Neural cell (in vitro differentiated cells): ENCODE results near the gene CPVL. TPM values are rescaled to one million over a fixed set of nuclear protein-coding genes. Genes with fewer than 3 reads are reported as not detected.
A peak's percentile ranks its signal among the peaks of the same experiment; 100 is the strongest.

Source experiments
- H2AFZ ChIP-seq: fragments of 200-600, 300-800 bp; sonication (generic), shearing (Covaris generic); 2 replicates; pipeline ENCODE4 v1.6.0; 2014; ENCODE audit warnings: low read depth, mild to moderate bottlenecking, antibody characterized with exemption, low read length, moderate library complexity
- H3F3A ChIP-seq: fragments of 200-600 bp; shearing (Covaris generic); 2 replicates; pipeline ENCODE4 v1.6.1; 2016; ENCODE audit warnings: mild to moderate bottlenecking, moderate library complexity, mixed read lengths, antibody characterized with exemption, low read length; ENCODE audit not compliant: insufficient read depth, poor library complexity, severe bottlenecking
- H3K27ac ChIP-seq: fragments of 200-600, 300-800 bp; sonication (generic), shearing (Covaris generic); 2 replicates; pipeline ENCODE4 v1.5.1; 2014; ENCODE audit warnings: mild to moderate bottlenecking, low read length, moderate library complexity
- H3K27me3 ChIP-seq: fragments of 300-800, 200-600 bp; sonication (generic), shearing (Covaris generic); 2 replicates; pipeline ENCODE4 v1.6.0; 2014; ENCODE audit warnings: mild to moderate bottlenecking, low read depth, low read length, moderate library complexity; ENCODE audit not compliant: insufficient read depth
- H3K36me3 ChIP-seq: fragments of 300-800, 200-600 bp; sonication (generic), shearing (Covaris generic); 2 replicates; pipeline ENCODE4 v1.5.1; 2014; ENCODE audit warnings: mild to moderate bottlenecking, antibody characterized with exemption, low read length, moderate library complexity; ENCODE audit not compliant: insufficient read depth
- H3K4me2 ChIP-seq: fragments of 300-800, 200-600 bp; sonication (generic), shearing (Covaris generic); 2 replicates; pipeline ENCODE4 v1.6.0; 2014; ENCODE audit warnings: mild to moderate bottlenecking, low read length
- H3K4me3 ChIP-seq: fragments of 300-800, 200-600 bp; sonication (generic), shearing (Covaris generic); 2 replicates; pipeline ENCODE4 v1.5.1; 2014; ENCODE audit warnings: mild to moderate bottlenecking, low read length, moderate library complexity
- H3K79me2 ChIP-seq: fragments of 200-600 bp; shearing (Covaris generic); replicated peaks from 2 replicates; pipeline ENCODE4 v1.6.0; 2014; ENCODE audit warnings: mild to moderate bottlenecking, low read length, moderate library complexity; ENCODE audit not compliant: insufficient read depth
- H3K9ac ChIP-seq: fragments of 300-800, 200-600 bp; sonication (generic), shearing (Covaris generic); 2 replicates; pipeline ENCODE4 v1.6.1; 2016; ENCODE audit warnings: mild to moderate bottlenecking, low read length, mixed read lengths
- H3K9me2 ChIP-seq: fragments of 200-600 bp; shearing (Covaris generic); 2 replicates; pipeline ENCODE4 v1.6.1; 2016; ENCODE audit warnings: mild to moderate bottlenecking, low read length, mixed read lengths; ENCODE audit not compliant: insufficient read depth
- H3K9me3 ChIP-seq: fragments of 200-600, 300-800 bp; sonication (generic), shearing (Covaris generic); 2 replicates; pipeline ENCODE4 v1.6.1; 2016; ENCODE audit warnings: mild to moderate bottlenecking, mixed run types, low read length, moderate library complexity, mixed read lengths
- H4K20me1 ChIP-seq: fragments of 200-600 bp; shearing (Covaris generic); 2 replicates; pipeline ENCODE4 v1.6.1; 2016; ENCODE audit warnings: mild to moderate bottlenecking, mixed run types; ENCODE audit not compliant: insufficient read depth
- EP300 ChIP-seq: fragments of 450-650 bp; conservative IDR thresholded peaks from 2 replicates; pipeline ENCODE4 v1.6.1; 2014; ENCODE audit warnings: antibody characterized with exemption, mild to moderate bottlenecking, moderate library complexity; ENCODE audit not compliant: poor library complexity, severe bottlenecking
- EZH2 ChIP-seq: fragments of 200-600, 300-800 bp; shearing (Covaris generic), sonication (generic); IDR thresholded peaks from 2 replicates; pipeline ENCODE4 v1.6.1; 2014; ENCODE audit warnings: antibody characterized with exemption, low read length, borderline replicate concordance, mild to moderate bottlenecking; ENCODE audit not compliant: insufficient read depth, poor library complexity, severe bottlenecking
- MXI1 ChIP-seq: fragments of 450-650 bp; conservative IDR thresholded peaks from 2 replicates; pipeline ENCODE4 v1.6.1; 2014; ENCODE audit warnings: antibody characterized with exemption, mild to moderate bottlenecking; ENCODE audit not compliant: poor library complexity, severe bottlenecking
- POLR2AphosphoS5 ChIP-seq: IDR thresholded peaks from 2 replicates; pipeline ENCODE4 v1.6.1; 2012
- RAD21 ChIP-seq: fragments of 450-650 bp; conservative IDR thresholded peaks from 2 replicates; pipeline ENCODE4 v1.6.1; 2014; ENCODE audit warnings: antibody characterized with exemption, mild to moderate bottlenecking, moderate library complexity
- SMC3 ChIP-seq: fragments of 450-650 bp; conservative IDR thresholded peaks from 2 replicates; pipeline ENCODE4 v1.6.1; 2014; ENCODE audit warnings: antibody characterized with exemption, mild to moderate bottlenecking, moderate library complexity; ENCODE audit not compliant: poor library complexity
- TAF1 ChIP-seq: IDR thresholded peaks from 2 replicates; pipeline ENCODE4 v1.6.1; 2012; ENCODE audit warnings: low read depth
- polyA plus RNA-seq: library from polyadenylated mRNA; depleted of rRNA; stranded (reverse); fragments of >200 nt; gene quantifications from 2 replicates; pipeline ENCODE4 v1.2.3, GENCODE V29; 2014
- TF ChIP-seq, protein P1 (sequence below): fragments of 450-650 bp; IDR thresholded peaks from 2 replicates; pipeline ENCODE4 v1.5.1; 2014; ENCODE audit warnings: antibody characterized with exemption, mild to moderate bottlenecking, moderate library complexity; ENCODE audit not compliant: poor library complexity, severe bottlenecking
- TF ChIP-seq, protein P2 (sequence below): IDR thresholded peaks from 2 replicates; pipeline ENCODE4 v1.6.1; 2012; ENCODE audit warnings: borderline replicate concordance

The CPVL gene
- polyA plus RNA-seq, 1 donor from 2014 or later = 13.0 TPM

DNA sequence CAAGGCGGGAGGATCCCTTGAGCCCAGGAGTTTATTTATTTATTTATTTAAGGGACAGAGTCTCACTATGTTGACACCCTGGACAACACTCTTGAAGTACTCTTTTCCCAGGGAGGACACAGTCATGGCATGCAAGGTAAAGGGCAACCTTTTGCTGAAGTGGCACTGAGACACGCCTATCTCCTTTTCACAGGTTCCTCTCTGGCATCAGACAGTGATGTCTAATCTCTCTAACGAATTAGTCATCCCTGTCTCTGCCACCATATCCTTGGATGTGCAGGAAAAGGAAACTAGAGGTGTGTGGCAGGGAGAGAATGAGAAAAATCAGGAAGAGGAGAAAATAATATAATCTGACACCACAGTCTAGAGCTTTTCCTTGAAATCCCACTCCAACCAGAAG lies 19.5 kb downstream of the CPVL start:
- H3K9me2 ChIP-seq = no peaks in the 10 kb centered on the region
- no peaks in the 10 kb centered on the region for H3K36me3 ChIP-seq
- no peaks in the 10 kb centered on the region for H3K9me3 ChIP-seq
- H3K4me2 ChIP-seq = no peak overlapping the region
- TF ChIP-seq SMC3 = no peak
- TF ChIP-seq, protein P1, sequence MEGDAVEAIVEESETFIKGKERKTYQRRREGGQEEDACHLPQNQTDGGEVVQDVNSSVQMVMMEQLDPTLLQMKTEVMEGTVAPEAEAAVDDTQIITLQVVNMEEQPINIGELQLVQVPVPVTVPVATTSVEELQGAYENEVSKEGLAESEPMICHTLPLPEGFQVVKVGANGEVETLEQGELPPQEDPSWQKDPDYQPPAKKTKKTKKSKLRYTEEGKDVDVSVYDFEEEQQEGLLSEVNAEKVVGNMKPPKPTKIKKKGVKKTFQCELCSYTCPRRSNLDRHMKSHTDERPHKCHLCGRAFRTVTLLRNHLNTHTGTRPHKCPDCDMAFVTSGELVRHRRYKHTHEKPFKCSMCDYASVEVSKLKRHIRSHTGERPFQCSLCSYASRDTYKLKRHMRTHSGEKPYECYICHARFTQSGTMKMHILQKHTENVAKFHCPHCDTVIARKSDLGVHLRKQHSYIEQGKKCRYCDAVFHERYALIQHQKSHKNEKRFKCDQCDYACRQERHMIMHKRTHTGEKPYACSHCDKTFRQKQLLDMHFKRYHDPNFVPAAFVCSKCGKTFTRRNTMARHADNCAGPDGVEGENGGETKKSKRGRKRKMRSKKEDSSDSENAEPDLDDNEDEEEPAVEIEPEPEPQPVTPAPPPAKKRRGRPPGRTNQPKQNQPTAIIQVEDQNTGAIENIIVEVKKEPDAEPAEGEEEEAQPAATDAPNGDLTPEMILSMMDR = no peak
- TF ChIP-seq POLR2AphosphoS5 = no peak
- no peak for TF ChIP-seq EZH2
- TF ChIP-seq, protein P2, sequence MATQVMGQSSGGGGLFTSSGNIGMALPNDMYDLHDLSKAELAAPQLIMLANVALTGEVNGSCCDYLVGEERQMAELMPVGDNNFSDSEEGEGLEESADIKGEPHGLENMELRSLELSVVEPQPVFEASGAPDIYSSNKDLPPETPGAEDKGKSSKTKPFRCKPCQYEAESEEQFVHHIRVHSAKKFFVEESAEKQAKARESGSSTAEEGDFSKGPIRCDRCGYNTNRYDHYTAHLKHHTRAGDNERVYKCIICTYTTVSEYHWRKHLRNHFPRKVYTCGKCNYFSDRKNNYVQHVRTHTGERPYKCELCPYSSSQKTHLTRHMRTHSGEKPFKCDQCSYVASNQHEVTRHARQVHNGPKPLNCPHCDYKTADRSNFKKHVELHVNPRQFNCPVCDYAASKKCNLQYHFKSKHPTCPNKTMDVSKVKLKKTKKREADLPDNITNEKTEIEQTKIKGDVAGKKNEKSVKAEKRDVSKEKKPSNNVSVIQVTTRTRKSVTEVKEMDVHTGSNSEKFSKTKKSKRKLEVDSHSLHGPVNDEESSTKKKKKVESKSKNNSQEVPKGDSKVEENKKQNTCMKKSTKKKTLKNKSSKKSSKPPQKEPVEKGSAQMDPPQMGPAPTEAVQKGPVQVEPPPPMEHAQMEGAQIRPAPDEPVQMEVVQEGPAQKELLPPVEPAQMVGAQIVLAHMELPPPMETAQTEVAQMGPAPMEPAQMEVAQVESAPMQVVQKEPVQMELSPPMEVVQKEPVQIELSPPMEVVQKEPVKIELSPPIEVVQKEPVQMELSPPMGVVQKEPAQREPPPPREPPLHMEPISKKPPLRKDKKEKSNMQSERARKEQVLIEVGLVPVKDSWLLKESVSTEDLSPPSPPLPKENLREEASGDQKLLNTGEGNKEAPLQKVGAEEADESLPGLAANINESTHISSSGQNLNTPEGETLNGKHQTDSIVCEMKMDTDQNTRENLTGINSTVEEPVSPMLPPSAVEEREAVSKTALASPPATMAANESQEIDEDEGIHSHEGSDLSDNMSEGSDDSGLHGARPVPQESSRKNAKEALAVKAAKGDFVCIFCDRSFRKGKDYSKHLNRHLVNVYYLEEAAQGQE = no peak
- no peak for TF ChIP-seq TAF1
- no peak for TF ChIP-seq EP300
- TF ChIP-seq MXI1 = no peak
- TF ChIP-seq RAD21 = no peak
- no peaks in the 10 kb centered on the region for H3K27me3 ChIP-seq
- no peak overlapping the region for H3K9ac ChIP-seq
- H3K4me3 ChIP-seq = no peak overlapping the region
- no peaks in the 10 kb centered on the region for H3K79me2 ChIP-seq
- no peak overlapping the region for H2AFZ ChIP-seq
- no peaks in the 10 kb centered on the region for H4K20me1 ChIP-seq
- no peak overlapping the region for H3K27ac ChIP-seq
- peaks cover 2% of the 10 kb centered on the region for H3F3A ChIP-seq

DNA sequence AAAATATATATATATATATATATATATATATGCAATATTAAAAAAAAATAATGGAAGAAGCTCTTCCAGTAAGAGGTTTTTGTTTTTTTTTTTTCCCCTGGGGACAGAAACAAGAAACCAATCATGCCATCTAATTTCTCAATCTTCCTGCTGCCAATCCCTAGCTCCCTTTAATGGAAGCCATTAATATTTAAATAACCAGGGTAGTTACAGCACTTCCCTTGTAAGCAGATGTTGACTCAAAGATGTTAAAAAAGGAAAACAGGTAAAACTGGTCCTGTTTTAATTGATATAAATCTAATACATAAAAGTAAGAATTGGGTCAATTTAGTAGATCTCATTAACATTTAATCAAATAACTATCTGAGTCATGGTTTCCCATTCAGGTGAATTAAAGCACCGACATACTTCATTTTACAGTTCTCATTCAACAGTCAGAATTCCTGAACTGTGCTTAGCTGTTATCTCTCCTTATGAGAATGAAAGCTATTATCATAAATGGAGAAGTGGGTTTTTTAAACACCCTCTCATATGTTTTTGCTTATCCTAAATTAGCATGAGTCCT lies 22.6 kb downstream of the CPVL start:
- Histone ChIP-seq H3K36me3 (no peaks in the 10 kb centered on the region), H3K4me3 (no peak overlapping the region), H3K9me3 (no peaks in the 10 kb centered on the region), H4K20me1 (no peaks in the 10 kb centered on the region), H2AFZ (no peak overlapping the region), H3K27ac (peak overlapping the region; percentile 37), H3F3A (peaks cover 2% of the 10 kb centered on the region), H3K9ac (no peak overlapping the region), H3K79me2 (no peaks in the 10 kb centered on the region), H3K4me2 (no peak overlapping the region), H3K27me3 (no peaks in the 10 kb centered on the region), H3K9me2 (no peaks in the 10 kb centered on the region)
- TF ChIP-seq EZH2 (no peak), RAD21 (no peak), TAF1 (no peak), POLR2AphosphoS5 (no peak), SMC3 (no peak), EP300 (no peak), MXI1 (no peak)
- TF ChIP-seq, protein P1 = no peak
- TF ChIP-seq, protein P2 = no peak
